GM18909 (cell line): ENCODE results near the gene CSMD2.
A peak's percentile ranks its signal among the peaks of the same experiment; 100 is the strongest.

ENCODE experiments used
- ATAC-seq: cut with Tn5 transposase; IDR thresholded peaks from one replicate; pipeline ENCODE4 v1.9.1; 2021; ENCODE audit warnings: mild to moderate bottlenecking; ENCODE audit not compliant: unreplicated experiment, poor library complexity

Gene CSMD2

DNA sequence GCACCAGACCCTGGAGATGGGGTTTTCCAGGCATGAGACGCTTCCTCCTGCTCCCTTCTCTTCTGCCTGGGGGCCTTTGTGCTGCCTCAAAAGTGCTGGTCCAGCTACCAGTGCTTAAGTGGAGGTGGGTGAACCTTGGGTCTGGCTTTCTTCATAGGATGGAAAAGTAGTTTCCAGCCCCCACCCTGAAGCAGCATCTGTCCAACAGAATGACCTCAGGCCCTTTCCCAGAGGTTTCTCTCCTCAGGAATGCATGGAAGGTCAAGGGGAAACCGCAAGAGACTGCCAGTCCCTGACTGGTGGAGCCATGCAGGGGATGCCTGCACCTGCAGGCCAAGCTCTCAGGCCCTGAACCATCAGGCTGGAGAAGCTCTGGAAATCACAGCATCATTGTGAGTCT, 237.3 kb downstream of the CSMD2 start:
- ATAC-seq, result no peak

- no peak for ATAC-seq
These were observed 239.4 kb downstream of the CSMD2 start for GRCh38 chr1:33925586-33925985.

GRCh38 chr1:33921281-33921680, 243.7 kb downstream of the CSMD2 start:
- no peak for ATAC-seq

GRCh38 chr1:33918368-33918767, 246.7 kb downstream of the CSMD2 start:
- no peak for ATAC-seq

GRCh38 chr1:33916786-33917185, 248.2 kb downstream of the CSMD2 start:
- no peak for ATAC-seq

GRCh38 chr1:33914531-33914930, 250.5 kb downstream of the CSMD2 start:
- ATAC-seq, result no peak

DNA sequence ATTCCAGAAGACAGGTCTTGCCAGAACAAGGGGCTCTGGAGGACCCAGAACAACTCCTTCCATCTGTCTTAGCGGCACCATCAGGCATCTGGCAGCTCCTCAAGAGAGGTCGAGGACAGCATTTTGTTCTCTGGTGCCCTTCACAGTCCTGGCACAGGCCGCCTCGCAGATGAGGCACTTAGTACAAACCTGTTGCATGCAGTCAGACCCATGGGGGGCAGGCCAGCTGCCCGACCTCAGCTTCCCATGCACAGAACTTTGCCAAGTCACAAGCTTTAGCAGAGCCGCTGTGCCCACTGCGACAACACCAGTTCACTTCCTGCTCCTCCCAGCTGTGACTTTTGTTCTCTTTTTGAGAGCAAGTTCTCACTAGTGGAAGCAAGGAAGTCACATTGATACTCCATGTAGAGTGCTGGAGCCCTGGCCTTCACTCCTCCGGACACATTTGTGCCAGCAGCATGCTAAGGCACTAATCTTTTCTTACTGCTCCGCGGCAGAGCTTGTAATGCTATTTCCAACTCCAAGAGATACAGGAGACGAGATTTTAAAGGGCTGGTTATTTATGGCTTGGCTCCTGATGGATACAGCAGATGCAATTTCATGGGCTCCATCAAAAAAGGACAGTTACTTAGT, 256.6 kb downstream of the CSMD2 start:
- ATAC-seq, result no peak

- no peak for ATAC-seq
These were observed 258.9 kb downstream of the CSMD2 start for GRCh38 chr1:33906156-33906555.

- no peak for ATAC-seq
These were observed 259.8 kb downstream of the CSMD2 start for GRCh38 chr1:33905241-33905640.

DNA sequence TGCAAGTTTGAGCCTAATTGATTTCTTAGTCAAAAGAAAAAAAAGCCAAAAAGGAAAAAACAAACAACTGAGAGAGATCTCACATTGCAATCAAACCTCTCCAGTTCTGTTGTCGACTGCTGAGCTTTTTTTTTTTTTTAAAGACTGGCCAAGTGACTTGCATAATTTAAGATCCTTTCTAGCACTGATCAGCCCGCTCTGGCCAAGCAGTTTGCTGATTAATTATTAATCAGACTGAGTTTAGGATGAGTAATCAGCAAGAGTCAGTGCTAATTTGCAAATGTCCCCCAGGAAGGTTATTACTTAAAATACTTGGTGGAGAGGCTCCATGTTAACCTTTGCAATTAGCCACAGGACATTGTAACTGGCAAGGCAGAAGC, 261.8 kb downstream of the CSMD2 start:
- ATAC-seq, result peak; percentile 75

- ATAC-seq, result peak; percentile 85
These were observed 262.4 kb downstream of the CSMD2 start for GRCh38 chr1:33902486-33903209.

DNA sequence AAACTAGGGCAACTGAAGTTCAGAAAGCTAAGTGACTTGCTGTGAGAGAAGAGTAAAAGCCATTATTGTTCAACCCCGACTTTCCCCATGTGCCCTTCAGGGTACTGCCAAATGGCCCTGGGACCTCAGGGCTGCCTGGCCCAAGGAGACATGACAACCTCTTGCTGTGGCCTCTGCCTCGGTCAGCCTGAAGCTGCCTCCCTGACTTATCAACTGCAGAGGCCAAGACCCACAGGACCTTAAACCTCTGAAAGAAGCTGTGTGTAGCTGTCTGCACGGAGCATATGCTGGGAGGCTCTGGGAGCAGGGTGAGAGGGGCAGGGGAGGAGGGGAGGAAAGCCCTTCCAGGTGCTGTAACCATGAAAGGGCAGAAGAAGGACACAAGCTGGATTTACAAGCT, 265.3 kb downstream of the CSMD2 start:
- no peak for ATAC-seq

DNA sequence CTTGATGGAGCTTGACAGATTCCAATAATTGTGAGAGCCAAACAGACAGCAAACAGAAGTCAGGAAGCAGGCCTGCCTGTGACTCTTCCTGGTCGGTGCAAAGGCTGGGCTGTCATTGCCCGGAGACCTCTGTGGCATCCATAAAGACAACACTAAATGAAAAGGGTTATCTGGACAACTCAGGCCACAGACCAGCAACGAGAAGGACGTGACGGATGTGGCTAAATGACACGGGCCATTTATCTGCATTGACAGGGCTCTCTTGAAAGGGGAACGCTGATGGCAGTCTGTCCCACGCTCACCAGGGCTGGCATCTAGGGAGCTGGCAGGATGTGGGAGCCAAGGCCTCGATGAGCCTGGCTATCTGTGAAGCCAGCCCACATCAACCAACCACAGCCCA, 266.1 kb downstream of the CSMD2 start:
- ATAC-seq, result no peak

DNA sequence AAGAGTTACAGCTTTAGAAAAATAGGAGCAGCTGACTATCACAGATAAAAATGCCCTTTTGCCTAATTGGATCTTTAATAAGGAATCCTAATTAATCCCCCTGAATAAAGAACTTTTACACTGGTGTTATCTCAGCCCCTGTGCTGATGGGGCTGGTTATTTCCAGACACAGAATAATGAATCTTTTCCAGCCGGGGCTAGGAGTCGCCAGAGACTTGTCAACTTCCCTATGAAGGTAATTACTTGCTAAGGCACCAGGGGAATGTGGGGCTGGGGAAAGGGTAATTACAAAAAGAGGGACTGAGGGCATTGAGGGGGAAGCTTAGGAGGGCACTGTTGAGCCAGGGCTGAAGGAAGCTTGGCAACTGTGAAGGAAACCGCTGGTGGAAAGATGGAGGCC, 266.6 kb downstream of the CSMD2 start:
- no peak for ATAC-seq

DNA sequence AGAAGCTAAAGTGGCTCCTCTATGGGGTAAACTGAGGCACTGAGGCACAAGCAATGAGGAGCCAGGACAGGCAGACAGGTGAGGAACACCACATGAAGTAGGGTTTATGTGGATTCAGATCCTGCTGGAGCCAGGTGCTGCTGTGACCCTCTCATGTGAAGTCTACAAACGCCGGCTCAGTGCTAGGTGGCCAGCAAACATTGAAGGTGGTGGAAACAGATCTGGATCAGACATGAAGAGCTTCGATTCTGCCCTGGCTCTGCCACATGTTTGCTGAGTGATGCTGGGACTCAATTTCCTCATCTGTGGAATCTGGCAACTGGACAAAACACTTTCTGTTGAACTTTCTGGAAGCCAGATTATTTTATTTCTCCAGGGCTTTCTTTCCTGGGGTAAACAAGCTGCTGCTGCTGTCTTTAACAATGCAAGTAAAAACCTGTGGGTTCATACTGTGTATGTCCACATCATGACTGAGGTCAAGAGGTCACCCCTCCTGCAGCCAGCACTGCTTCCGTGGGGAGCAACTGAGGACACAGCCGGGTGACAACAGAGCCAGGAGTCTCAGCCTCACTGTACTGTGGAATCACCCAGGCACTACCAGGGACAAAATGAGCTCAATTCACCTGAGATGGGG, 267.8 kb downstream of the CSMD2 start:
- no peak for ATAC-seq

DNA sequence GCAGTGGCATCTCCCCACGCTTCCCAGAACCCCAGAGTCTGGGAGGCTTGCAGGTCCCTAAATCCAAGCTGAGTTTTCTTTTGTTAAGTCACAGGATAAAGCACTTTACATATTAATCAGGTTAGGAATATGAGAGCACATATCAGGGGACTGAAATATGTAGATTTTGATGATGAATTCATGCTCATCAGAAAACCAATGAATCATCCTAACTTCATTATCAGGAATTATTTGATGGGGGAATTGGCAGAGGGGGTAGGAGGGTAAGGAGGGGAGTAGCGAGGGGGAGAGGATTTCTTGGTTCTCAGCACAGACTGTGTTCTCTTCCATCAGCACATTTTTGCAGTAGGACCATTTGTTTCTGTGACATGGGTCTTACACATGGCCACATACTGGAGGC, 269.1 kb downstream of the CSMD2 start:
- no peak for ATAC-seq

GRCh38 chr1:33895396-33895795, 269.6 kb downstream of the CSMD2 start:
- ATAC-seq, result no peak

DNA sequence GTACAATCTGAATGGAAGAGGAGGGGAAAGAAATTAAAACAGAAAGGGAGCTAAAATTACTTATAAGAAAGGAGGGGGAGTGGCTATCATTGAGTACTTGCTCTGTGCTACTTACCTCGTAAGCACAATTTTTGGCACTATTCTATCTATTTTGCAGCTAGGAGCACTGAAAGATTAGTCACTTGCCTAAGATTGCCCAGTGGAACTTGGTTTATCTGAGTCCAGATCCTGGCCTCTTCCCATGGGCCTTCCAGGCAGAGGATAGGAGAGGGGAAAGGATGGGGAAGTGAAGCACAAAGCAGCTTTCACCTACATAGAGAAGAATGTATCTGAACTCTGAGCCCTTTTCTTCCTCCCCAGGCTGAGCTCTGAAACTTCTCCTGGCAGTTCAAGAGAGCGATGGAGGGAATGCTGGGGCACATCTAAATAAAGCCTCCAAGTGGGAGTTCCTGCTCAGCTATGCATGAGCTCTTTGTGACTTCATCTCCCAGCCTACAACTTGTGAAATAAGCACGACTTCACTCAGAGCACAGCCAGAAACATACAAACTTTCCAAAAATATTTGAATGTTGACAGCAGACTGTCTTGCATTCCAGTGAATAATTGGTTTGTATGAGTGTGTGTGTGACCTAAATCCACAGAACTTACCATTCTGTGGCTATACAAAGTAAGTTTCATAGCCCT, 271.7 kb downstream of the CSMD2 start:
- no peak for ATAC-seq

- no peak for ATAC-seq
These were observed 278.5 kb downstream of the CSMD2 start for GRCh38 chr1:33886496-33886895.

- ATAC-seq, result no peak
These were observed 284.7 kb downstream of the CSMD2 start for GRCh38 chr1:33880305-33880704.

DNA sequence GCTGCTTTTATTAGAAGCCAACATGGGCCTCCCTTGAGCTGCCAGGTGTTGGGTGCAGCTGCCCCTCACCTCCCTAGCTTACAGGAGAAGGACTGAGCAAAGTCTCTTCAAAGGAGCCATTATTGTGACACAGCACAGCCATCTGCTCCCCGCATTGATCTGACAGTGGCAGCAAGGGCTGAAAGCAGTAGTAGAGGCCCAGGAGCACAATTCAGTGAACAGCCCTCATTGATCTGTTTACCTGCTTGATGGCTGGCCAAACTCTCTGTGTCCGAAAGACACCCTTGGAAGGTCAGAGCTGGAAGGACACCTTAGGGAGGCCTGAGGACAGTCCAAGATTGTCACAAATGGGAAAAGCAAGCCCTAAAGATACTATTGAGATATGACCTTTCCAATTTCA, 286.6 kb downstream of the CSMD2 start:
- no peak for ATAC-seq
